Thyroid gland (tissue), 4 donors: ENCODE measurements around the gene SPECC1.

ENCODE experiments used
- POLR2A ChIP-seq, 2 donors: fragments of 450-650 bp; IDR thresholded peaks; one replicate each; pipeline ENCODE4 v1.6.1; 2017; ENCODE audit warnings: antibody characterized with exemption in 2 of 2, mild to moderate bottlenecking in 2 of 2, moderate library complexity in 1 of 2
- TF ChIP-seq, protein P1 (sequence below), 6 experiments: fragments of 200-600 bp in 3 of 6; fragments of 450-650 bp in 3 of 6; sonication (generic) in 3 of 6; IDR thresholded peaks; one replicate each; pipeline ENCODE4 v1.5.1; 2016 to 2019; ENCODE audit warnings: antibody characterized with exemption in 6 of 6, mild to moderate bottlenecking in 2 of 6, inconsistent platforms in 1 of 6, moderate library complexity in 1 of 6

DNA sequence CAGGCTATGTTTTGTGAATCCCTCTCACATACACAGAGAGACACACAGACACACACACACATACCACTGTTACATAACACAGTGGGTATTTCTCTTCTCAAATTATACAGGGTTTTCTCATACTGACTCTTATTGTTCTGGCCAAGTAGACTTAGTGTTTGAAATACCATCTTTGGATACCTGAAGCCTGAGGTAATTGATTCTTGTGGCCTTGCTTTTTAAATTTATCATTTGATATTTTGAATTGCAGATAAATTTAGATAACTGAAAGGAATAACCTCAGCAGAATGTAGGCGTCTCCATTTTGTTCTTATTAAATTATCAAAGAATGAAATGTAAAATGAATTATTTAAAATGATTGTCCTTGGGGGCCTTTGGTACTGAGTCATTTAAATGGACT is 234.4 kb downstream of the SPECC1 start:
- no peak for TF ChIP-seq POLR2A (IDR thresholded peaks at IDR 0.05)
- TF ChIP-seq, protein P1, sequence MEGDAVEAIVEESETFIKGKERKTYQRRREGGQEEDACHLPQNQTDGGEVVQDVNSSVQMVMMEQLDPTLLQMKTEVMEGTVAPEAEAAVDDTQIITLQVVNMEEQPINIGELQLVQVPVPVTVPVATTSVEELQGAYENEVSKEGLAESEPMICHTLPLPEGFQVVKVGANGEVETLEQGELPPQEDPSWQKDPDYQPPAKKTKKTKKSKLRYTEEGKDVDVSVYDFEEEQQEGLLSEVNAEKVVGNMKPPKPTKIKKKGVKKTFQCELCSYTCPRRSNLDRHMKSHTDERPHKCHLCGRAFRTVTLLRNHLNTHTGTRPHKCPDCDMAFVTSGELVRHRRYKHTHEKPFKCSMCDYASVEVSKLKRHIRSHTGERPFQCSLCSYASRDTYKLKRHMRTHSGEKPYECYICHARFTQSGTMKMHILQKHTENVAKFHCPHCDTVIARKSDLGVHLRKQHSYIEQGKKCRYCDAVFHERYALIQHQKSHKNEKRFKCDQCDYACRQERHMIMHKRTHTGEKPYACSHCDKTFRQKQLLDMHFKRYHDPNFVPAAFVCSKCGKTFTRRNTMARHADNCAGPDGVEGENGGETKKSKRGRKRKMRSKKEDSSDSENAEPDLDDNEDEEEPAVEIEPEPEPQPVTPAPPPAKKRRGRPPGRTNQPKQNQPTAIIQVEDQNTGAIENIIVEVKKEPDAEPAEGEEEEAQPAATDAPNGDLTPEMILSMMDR (IDR thresholded peaks at IDR 0.05): no peak
